ENCODE results near the gene PRDM12.

DNA sequence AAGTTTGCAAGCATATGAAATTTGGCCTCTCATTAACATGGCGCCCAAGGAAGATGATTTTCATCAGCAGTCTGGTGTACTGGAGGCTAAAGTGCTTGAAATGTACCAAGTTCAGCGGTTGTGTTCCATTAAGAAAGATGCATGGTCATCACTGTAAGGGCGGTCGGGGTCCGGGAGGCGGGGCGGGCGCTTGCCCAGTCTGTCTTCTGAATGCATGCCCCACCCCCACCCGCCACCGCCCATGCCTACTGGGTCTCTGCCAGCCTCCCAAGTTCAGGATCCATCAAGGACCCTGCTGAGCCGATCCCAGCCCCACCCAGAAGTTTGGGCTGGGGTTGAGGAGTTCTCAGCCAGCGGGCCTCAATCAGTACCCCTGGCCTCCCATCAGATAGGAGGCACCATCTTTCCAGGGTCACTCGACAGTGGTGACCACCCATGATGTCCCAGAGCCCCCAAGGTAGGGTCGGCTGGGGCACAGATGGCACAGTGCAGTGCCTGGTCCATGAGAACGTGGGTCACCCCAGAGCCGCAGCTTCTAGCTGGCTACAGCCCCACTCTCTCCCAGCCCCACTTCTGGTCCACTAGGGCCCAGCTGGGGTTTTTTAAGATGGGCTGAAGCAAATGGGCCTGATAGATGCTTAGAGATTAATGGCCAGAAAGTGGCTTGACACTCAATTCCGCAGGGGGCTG is 24.4 kb upstream of the PRDM12 start:
- no peak for TF ChIP-seq CTCF (IDR thresholded peaks at IDR 0.05)
- no peak for TF ChIP-seq POLR2A (IDR thresholded peaks at IDR 0.05)
- TF ChIP-seq EP300 (IDR thresholded peaks at IDR 0.05) = no peak
